Stimulated activated CD4-positive, alpha-beta T cell treated with anti-CD3 and anti-CD28 coated beads, Interleukin-12 subunit alpha, Interleukin-12 subunit beta, amount 100 ng/mL, for 48 hours (primary cell): ENCODE data around the gene SNN.

Experiments used
- DNase-seq, 3 donors: peaks; one replicate each; pipeline ENCODE4 v3.0.0-alpha.2; 2020; ENCODE audit warnings: low read depth in 2 of 3, low spot score in 1 of 3

Gene SNN

DNA sequence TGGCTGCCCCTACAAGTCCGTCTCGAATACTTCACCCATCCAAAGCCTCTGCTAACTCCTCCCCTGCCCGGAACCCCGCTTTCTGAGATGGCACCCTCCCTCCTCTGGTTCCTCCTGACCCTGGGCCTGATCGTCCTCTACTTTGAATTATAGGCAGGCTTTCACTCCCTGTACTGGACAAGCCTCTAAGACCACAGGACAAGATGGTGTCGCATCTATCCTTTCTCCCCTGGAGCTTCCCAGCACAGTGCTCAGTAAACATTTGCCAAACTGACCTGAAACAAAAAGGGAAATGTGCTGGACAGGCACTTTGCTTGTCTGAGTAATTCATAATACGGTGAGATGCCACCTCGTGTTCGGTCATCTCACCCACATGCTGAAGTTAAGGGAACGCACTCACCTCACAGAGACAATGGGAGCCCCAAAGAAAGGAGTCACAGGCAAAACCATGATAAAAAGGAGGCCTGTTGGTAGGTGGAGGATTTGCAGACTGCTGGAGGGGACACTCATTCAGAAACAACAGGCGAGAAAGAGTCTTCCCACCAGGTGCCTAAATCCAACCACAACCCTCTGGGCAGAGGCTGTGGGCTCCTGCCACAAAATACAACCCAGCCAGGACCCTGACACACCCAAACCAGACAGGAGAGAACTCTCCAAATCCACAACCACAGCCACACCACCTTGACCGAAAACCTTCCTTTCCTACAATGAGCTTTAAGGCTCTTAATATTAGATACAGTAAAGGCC lies 28.2 kb downstream of the SNN start:
- DNase-seq, result no peak

DNA sequence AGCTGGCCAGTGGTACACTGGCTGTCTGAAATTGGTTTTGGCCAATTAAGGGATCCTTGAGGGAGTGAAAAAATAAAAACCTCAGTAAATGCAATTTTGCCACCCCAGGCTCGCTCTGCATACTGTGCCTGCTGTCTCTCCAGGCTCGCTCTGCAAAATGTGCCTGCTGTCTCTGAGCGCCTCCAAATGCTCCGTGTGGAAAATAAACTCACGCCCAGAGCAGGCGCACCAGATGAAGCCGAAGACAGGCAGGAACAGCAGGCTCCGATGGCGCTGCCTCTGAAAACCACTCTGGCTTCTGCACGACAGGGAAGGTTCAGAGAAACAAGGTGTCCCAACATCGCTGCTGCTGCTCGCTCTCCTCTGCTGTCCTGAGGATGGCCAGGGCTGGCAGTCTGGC lies 29.1 kb downstream of the SNN start:
- no peak for DNase-seq

DNA sequence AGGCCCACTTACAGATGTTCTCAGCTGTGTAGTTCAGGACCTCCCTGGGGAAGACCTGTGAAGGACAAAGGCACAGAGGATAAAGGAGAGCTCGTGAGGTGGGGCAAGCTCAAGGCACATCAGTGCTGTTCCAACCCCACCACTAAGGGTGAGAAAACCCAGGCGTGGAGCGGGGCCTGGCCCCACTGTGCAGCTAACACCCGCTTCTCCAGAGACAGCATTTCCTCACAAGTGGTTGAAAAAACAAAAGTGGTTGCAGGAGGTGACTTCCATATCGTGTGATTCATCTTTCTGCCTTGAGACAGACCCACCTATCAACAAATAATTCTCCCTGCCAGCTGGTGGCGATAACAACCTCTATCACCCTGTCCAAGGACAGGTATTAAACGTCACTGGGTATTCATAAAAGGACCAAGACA lies 30.0 kb downstream of the SNN start:
- peak in 2 of 3 donors; percentile 10 to 17 for DNase-seq

DNA sequence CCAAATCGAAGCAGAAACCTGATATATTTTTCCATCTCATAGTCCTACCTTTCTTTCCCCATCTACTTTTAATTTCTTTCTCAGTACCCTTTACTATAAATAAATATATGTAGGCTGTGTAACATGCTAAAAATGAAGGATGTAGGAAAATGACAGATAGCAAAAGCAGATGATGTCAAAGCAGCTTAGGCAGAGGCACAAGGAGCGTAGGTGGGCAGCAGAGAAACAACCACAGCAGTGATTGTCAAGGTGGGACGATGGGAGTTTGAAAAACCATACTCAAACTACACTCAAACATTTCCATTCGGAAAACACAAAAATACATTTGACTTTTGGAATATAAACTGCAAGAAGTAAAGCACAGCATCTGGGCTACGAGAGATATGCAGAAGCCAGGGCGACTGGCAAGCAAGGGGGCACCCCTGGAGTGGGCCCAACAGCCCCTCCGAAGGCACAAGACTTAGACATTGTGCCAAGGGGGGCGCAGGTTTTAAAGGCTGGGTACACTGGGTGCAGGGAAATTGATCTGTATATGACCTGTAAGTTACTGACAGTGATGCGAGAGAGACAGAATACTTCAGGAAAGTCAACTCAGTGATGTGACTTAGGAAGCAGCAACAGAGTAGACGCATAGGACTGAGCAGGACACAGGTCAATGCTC lies 31.1 kb downstream of the SNN start:
- DNase-seq, result no peak

DNA sequence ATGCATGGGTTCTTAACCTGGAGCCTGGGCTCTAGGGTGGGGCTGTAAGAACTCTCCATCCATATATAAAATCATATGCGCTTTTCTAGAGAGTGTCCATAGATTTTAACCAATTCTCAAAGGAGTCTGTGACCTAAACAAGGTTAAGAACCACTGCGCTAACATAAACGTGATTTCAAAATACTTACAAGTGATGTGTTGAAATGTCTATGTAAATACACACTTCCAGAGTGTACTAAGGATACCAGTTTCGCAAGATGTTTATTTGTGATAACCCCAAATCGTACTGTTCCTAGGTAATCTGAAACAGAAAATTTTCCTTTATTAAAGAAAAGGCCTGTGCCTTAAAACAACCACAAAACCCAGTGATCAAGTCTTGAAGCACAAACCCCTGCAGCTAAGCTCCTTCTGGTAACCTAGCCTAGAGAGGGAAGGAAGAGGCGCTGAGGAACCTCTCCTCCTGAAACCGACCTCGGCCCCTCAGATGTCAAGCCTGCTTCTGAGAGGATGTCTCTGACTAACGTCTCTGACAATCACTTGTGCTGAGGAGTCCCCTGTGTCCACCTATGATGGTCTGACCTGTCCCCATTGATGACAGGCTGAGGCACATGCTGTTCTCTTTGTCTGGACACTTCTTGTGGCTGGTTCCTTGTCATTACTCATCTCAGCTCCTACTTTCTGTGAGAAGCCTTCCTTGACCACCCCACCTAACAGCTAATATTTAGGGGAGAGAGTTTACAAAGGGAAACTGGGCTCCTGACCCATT lies 32.2 kb downstream of the SNN start:
- no peak for DNase-seq

DNA sequence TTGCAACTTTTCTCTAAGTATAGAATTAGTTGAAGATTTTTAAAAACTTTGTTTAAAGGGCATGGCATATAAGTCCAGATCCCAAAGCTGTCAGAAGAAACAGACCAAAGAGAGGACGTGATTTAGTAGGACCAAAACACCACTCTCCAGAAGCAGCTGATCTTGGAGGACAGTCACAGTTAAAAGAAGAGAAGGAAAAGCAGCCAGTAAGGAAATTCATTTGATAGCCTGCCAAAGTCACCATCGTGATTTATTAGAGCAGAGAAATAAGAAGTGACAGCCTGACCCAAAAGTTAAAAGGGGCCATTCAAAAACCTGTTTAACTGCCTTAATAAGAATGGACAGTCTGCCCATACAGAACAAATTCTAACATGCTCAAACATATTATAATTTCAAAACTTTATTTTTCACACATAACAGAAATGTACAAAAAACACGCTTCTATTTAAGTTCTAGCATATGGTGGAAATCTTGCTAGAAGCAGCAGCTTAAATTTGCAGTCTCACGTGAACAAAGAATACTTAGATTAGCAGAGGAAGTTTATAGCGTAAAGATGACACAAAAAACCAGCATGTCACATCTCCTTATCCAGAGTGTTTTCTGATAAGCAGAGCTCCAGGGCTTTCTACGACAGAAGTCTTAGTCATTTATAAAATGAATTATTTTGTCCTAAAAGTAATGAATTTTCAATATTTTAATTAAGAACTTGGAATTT lies 37.2 kb downstream of the SNN start:
- no peak for DNase-seq

DNA sequence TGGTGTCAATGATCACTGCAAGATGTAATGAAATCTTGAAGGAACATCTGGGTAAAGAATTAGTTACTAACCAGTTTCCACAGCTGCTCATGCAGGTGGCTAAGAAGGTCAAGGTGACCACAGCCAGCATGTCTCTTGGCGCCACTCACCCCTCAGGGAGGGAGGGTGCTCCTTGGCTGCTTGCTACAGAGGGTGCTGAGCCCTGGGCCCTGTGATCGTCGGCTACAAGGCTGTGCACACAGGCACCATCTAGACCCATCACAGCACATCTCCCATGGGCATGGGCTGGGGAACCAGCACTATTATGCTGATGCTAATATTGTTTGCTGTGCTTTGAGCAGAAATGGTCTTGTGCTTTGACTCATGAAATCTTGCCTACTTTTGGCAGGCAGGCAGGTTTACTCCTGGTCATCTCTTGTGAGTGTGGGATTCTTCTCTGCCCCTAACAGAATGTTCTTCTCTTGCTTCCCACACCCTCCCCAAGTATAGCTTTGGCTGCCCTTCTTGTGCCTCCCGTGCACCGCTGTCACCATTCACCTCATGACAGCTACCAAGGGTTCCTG lies 38.0 kb downstream of the SNN start:
- no peak for DNase-seq

DNA sequence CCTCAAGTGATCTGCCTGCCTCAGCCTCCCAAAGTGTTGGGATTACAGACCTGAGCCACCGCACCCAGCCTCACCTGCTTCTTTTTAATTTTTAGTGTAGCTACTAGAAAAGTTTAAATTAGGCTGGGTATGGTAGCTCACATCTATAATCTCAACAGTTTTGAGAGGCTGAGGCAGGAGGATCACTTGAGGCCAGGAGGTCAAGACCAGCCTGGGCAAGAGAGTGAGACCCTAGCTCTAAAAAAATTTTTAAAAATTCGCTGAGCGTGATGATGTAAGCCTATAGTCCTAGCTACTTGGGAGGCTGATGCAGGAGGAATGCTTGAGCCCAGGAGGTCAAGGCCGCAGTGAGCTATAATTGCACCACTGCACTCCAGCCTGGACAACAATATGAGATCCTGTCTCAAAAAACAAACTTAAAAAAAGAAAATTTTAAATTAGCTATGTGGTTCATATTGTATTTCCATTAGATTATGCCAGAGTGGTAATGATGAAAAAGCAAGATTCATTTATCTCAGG lies 39.5 kb downstream of the SNN start:
- no peak for DNase-seq

DNA sequence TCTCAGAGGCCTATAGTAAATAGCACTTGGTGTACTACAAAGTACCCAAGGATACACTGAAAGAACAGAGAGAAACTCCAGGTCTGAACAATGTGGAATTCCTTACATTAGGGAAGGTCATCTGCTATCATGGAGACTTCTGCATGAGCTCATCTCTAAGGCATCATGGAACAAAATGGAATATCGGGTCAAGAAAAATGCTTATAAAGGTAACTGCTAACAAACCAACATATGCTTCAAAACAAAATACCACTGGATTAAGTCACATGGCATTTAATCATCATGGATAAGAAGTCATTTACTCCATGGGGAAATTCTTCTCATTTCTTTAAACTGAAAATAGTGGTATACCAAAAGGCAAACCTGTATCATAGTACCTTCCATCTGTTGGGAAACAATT lies 40.2 kb downstream of the SNN start:
- no peak for DNase-seq

DNA sequence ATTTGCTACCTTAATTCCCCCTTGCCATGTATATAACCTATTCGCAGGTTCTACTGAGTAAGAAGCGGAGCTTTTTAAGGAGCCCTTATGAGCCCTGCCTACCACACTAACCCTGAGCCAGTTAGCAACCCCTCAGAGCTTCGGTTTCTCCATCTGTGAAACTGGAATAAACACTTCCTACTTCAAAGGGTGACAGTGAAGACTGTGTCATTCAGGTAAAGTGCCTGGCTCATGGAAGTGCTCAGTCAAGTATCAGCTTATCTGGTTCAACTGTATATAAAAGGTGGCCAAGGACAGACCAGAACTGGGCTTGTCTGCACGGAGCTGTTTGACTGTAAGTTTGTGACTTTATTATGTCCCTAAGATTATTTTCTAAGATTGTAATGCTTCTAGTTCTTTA lies 43.4 kb downstream of the SNN start:
- DNase-seq, result no peak

DNA sequence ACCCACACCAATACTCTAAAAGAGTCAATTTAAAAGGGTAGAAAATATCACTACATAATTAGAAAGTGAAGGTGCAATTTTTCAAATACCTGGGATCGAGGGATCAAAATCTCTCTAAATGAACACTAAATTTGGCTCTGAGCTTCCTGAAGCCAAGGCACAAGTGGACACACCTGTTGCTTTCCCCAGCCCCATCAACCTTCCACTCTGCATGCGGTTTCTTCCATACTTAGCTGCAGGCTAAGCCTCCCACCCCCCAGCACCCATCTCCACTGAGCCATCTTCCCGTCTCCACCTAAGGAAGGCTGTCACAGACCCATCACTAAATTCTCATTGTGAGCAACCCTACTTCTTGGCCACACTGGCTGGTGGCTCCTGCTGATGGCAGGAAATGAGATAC lies 43.9 kb downstream of the SNN start:
- no peak for DNase-seq

DNA sequence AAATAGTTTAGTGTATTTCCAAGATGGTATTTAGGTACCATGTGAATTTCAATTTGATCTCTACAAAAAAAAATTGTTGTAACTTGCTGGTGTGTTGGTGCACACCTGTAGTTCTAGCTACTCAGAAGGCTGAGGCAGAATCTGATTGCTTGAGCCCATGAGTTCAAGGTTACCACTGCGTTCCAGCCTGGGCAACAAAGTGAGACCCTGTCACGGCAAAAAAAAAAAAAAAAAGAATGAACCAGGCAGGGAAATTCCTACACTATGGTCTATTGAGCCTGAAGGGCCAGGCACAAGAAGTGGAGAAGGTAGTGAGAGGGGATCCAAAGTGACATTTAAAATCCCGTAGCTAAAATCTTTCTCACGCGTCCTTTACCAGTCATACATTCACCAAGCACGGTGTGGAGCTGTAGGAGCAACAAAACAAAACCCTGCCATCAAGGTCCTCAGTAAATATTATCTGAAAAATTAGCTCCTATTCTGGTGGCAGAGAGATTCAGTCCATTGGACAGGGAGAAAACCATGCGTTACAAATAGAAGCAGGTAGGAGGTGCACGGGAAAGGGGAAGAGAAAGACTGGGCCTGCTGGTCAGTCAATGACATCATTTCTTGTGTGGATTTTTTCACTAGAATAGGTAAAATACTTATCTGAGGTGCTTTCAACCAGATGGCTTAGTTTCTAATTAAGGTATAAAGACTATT lies 47.1 kb downstream of the SNN start:
- no peak for DNase-seq

DNA sequence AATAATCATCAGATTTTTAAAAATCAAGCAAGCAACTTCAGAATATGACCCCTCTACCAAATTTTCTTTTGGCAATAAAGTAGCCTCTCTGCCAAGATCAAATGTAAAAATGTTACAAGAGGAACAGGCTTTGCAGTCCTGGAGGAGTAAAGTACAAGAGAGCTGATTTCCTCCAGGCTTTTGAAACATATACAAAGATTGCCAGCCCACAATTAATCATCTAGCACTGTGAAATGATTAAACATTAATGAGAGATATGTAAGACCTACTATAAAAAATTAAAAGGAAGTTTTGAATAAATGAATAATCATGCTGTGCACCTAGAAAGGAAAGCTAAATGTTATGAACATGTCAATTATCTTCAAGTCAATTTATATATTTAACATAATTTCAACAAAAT lies 48.1 kb downstream of the SNN start:
- DNase-seq, result no peak

DNA sequence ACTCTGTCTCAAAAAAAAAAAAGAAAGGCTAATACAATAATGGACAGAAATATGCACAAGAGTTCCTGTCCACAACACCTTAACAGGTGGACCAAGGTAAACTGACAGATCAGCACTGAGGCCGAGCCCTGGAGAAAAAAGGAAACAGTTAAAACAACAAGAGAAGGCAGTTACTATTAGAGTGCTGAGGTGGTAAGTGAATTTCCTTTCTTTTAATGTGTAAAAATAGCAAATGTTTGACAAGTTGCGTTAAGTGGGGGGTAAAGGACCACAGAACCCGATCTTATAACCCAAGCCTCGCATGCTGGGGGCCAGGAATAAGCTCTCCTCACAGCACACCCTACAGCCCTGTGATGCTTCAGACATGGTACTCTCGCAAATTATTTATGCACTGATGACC lies 49.6 kb downstream of the SNN start:
- no peak for DNase-seq

DNA sequence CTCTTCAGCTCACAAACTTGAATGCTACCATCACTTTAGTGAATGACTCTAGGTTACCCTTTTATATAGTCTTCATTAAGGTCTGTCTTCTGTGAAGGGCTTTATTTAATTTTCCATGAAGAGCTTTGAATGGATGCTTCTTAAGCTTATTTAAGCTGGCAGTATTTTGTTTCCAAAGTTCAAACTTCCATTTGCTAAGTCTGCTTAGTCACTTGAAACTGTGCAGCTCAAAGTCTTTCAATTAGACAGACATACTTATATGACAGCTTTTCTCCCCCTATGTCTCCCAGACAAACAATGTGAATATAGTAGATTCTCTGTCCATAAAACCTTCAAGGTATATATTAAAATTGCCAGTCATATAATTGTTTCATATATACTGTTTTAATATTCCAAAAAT lies 50.9 kb downstream of the SNN start:
- DNase-seq, result no peak

DNA sequence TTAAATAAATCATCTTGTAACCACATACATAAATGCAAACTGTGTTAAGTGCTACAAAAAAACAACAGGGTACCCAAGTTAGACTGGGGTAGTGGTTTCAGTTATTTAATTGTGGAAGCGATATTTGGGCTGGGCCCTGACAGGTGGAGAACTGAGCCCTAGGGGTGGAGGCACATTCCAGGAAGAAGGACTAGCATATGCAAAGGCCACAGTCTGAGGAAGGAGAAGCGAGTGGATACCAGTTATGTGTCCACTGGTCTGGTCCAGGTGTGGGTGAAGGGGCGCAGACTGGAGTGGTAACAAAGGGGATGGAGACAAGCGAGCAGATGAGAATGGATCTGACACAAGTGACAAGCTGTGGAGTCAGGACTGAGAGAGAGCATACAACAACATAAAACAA lies 51.5 kb downstream of the SNN start:
- no peak for DNase-seq

DNA sequence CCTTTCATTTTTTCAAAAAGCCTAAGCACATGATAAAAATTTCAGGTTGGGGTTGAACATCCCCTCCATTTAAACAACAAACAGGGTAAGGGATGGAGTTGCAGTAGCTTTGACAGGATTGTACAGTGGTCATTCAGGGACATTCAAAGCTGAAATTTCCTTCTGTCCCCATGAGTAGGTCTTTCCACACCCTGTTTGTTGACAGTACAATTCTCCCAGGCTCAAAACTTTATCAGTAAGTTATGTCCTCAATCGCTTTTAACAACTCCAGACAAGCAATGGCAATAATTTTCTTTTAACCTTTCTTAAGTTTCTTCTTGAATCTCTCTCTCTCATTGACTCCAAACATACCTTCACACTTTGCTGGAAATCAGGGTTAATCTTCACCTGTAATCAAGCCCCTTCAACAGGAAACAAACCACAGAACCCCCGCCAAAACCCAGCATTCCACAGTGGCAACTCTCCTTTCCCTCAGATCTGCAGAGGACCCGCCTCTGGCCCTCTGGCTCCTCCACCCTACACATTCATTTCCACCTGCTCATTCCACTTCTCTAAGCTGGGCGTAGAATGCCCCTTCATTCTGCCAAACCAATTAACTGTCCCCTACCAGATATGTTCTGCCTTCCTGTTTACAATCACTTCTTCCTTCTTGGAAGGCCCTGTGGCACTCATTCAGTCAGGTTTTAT lies 53.7 kb downstream of the SNN start:
- DNase-seq, result no peak

DNA sequence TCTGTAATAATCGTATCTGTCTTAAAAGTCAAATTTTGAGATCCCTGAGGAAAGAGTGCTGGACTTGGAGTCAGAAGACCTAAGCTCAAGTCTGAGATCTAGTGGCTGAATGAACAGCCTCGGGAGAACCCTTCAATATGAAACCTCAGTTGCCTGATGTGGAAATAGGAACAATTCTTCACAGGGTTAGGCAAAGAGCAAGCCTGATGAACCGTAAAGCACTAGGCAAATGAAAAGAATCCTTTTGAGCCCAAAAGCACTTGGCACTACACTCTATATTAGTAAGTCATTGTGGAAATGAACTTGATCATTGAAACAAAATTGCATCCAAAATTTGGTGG lies 54.2 kb downstream of the SNN start:
- no peak for DNase-seq

DNA sequence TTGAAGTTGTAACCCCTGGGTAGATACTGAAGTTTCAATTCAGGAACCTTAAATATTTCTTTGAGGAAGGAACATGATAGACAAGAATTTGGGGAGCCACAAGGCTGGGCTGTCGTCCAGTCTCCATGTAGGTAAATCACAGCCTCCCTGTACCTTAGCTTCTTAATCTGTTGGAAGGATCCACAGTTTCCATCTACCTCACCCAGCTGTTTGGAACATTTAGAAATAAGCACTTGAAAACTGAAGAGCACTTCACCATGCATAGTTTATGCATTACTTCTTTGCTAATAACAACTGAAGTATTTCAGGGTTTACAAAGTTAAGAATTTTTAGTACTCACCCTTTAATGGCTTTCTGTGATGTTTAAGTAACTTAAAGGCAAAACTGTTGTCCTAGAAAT lies 57.2 kb downstream of the SNN start:
- no peak for DNase-seq

DNA sequence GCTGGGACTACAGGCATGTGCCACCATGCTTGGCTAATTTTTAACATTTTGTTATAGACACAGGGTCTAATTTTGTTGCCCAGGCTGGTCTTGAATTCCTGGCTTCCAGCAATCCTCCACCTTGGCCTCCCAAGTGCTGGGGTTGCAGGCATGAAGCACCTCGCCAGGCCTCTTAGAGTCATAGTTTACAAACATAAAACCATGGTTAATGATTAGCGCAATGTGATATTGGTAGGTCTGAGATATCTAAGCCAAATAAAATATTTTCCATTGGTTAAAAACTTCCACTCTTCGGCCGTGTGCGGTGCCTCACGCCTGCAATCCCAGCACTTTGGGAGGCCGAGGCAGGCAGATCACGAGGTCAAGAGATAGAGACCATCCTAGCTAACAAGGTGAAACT lies 57.8 kb downstream of the SNN start:
- DNase-seq, result no peak
